ENCODE measurements around the gene SYT17. TPM values are rescaled to one million over a fixed set of nuclear protein-coding genes. Genes with fewer than 3 reads are reported as not detected.

Gene SYT17
- total and polyA plus RNA-seq, 12 donors = 0.20 to 1.3 (median 0.59) TPM

GRCh38 chr16:19212059-19212458, 44.0 kb downstream of the SYT17 start:
- H3K9me3 ChIP-seq = peaks cover 0 to 28% (median 3%) of the 10 kb centered on the region in 11 donors
- no peak overlapping the region for H3K27ac ChIP-seq
- intact Hi-C loops (cut with DNase I) = no loop called here

DNA sequence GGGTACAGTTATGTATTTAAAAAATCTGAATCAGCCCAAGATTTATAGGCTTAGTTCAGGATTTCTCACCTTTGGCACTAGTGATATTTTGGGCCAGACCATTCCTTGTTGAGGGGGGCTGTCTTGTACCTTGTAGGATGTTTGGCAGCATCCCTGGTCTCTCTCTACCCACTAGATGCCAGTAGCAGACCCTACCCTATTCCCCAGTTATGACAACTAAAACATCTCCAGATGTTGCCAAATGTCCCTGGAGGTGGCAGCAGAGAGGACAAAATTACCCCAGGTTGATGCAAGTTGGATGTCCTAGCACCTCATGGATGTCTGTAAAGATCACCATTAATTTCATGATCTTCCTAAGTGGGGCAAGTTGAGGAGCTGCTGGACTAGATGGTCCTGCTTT, 45.8 kb downstream of the SYT17 start:
- Histone ChIP-seq H3K27me3 (no peaks in the 10 kb centered on the region), H3K9me3 (peaks cover 0 to 28% (median 3%) of the 10 kb centered on the region in 11 donors), H3K27ac (no peak overlapping the region), H3K4me1 (no peaks in the 10 kb centered on the region), H3K36me3 (no peaks in the 10 kb centered on the region), H3K4me3 (no peak overlapping the region)
- DNase-seq (no peak), ATAC-seq (no peak)
- TF ChIP-seq CTCF (IDR thresholded peaks at IDR 0.05) = no peak
- intact Hi-C loops (cut with DNase I) = no loop called here

More at GRCh38 chr16:19212059-19212458, 44.0 kb downstream of the SYT17 start:
- WGBS, 2 donors = 91 to 92% methylated on average over 5 of the region's 5 CpGs
- no peaks in the 10 kb centered on the region for H3K27me3 ChIP-seq
- ATAC-seq = no peak
- no peaks in the 10 kb centered on the region for H3K36me3 ChIP-seq
- DNase-seq = no peak
- H3K4me3 ChIP-seq = no peak overlapping the region
- no peak for TF ChIP-seq CTCF (IDR thresholded peaks at IDR 0.05)
- H3K4me1 ChIP-seq = no peaks in the 10 kb centered on the region

DNA sequence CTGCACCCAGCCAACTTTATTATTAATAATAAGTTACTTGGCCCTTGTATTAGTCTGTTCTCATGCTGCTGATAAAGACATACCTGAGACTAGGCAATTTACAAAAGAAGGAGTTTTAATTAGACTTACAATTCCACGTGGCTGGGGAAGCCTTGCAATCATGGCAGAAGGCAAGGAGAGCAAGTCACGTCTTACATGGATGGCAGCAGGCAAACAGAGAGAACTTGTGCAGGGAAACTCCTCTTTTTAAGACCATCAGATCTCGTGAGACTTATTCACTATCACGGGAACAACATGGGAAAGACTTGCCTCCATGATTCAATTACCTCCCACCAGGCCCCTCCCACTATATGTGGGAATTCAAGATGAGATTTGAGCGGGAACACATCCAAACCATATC, 47.7 kb downstream of the SYT17 start:
- Histone ChIP-seq H3K27ac (no peak overlapping the region), H3K9me3 (peaks cover 0 to 28% (median 5%) of the 10 kb centered on the region in 11 donors), H3K4me3 (no peak overlapping the region), H3K4me1 (no peaks in the 10 kb centered on the region), H3K36me3 (no peaks in the 10 kb centered on the region), H3K27me3 (no peaks in the 10 kb centered on the region)
- WGBS, 2 donors = 85 to 88% methylated on average over 5 of the region's 5 CpGs
- DNase-seq = no peak
- no peak for TF ChIP-seq CTCF (IDR thresholded peaks at IDR 0.05)
- intact Hi-C loops (cut with DNase I) = no loop called here
- ATAC-seq = no peak

DNA sequence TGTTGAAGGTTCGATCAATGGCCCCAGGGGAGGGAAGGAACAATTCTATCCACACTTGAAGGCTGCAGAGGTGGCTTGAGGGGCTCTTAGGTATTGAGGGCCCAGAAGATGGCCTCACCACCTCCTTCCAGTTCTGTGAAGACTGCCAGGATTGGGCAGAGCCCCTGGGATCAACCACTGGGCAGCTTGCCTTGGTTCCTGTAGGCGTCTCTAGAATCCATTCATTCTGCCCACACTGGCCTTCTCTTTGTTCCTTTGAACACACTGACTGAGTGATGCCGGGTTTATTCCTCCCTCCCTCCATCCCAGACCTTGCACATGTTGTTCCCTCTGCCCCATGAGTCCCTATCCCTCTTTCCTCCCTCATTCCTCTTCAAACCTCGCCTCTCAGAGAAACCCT, 50.5 kb downstream of the SYT17 start:
- no peak for TF ChIP-seq CTCF (IDR thresholded peaks at IDR 0.05)
- DNase-seq (no peak), ATAC-seq (no peak)
- no peak overlapping the region for H3K27ac ChIP-seq
- H3K4me3 ChIP-seq = no peak overlapping the region
- 74 to 79% methylated on average over 4 of the region's 4 CpGs for WGBS, 2 donors
- intact Hi-C loops (cut with DNase I) = no loop called here
- H3K9me3 ChIP-seq = peaks cover 0 to 24% (median 0%) of the 10 kb centered on the region in 11 donors
- no peaks in the 10 kb centered on the region for H3K27me3 ChIP-seq
- peaks cover 0 to 7% (median 0%) of the 10 kb centered on the region in 9 donors for H3K36me3 ChIP-seq
- H3K4me1 ChIP-seq = no peaks in the 10 kb centered on the region
